ENCODE results near the gene PARP9.
A peak's percentile ranks its signal among the peaks of the same experiment; 100 is the strongest.
"Not testable (repeated sequence)": the region's sequence is repeated elsewhere in the genome, so short reads cannot be mapped to it uniquely, and the experiment has no call there.

PARP9 gene

DNA sequence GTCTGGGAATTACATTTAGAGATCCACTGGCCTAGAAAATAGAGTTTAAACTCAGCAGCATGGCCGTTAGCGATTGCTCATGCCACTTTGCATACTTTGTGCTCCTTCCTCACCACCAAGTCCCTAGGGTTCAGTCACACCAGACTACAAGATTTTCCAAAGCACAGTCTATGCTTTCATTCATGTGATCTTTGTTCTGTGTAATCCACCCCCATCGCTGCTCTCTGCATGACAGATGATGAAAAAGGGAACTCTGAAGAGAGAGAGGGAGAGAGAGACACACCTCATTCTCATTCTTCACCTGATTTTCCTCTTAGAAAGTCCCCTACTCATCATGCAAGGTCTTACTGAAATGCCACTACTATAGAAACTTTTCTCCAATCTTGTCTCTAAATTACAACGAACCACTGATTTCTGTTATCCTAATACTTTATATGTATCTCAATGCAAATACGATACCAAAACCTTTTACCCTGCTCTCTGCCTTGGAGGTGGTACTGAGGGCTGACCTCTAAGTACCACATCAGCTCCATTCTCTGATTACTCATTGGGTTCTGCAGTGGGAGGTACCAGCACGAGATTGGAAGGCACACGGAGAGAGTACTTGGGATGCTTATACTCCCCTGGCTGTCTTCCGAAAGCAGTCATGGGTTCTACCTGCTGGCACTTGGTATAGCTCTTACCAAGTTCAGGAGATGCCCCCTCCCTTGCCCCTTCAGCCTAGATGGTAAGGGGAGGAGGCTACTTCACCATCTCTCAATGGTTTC lies 12.3 kb upstream of the PARP9 start:
- no peak for DNase-seq (ENCODE audit: low spot score)

DNA sequence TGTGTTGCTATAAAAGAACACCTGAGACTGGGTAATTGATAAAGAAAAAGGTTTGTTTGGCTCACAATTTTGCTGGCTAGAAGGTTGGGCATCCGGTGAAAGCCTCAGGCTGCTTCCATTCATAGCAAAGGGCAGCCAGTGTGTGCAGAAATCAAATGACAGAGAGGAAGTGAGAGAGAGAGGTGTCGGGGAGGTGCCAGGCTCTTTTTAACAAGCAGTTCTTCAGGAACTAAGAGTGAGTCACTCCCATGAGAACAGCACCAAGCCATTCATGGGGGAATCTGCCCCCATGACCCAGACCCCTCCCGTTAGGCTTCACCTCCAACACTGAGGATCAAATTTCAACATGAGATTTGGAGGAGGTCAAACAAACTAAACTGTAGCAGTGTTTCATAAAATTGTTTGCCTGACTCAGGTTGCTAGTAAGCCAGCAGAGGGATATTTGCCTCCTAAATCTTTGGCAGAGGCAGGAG lies 8.9 kb upstream of the PARP9 start:
- no peak for DNase-seq (ENCODE audit: low spot score)

DNA sequence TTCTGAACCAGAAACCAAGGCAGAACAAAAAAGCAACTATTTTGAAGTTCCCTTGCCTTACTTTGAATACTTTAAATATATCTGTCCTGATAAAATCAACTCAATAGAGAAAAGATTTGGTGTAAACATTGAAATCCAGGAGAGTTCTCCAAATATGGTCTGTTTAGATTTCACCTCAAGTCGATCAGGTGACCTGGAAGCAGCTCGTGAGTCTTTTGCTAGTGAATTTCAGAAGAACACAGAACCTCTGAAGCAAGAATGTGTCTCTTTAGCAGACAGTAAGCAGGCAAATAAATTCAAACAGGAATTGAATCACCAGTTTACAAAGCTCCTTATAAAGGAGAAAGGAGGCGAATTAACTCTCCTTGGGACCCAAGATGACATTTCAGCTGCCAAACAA lies 4.7 kb upstream of the PARP9 start:
- no peak for DNase-seq (ENCODE audit: low spot score)

DNA sequence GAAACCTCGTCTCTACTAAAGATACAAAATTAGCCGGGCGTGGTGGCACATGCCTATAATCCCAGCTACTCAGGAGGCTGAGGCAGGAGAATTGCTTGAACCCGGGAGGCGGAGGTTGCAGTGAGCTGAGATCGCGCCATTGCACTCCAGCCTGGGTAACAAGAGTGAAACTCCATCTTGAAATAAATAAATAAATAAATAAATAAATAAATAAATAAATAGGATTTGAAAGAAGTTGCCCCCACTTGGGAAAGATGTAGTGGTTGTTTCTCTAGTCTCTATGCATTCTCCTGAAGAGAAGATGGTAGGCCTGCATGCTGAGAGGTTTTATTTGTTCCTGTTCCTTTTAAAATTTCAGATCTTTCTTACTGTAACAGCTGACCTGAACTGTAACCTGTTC lies 4.0 kb upstream of the PARP9 start:
- DNase-seq (ENCODE audit: low spot score), result not testable (repeated sequence)

DNA sequence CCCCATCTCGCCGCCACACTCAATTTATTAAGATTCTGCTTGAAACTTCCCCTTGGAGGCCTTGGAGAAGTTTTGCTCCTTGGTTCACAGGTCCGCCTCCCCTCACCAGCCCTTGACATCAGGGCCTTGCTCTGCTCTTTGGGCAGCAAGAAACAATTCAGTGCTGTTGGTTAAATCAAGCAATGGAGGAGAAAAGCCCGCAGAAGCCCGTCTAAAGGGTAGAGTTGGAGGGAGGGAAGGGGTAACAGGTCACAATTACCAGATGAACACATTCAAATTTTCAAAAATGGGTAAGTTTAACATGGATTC lies 429 bp downstream of the PARP9 start:
- DNase-seq (ENCODE audit: low spot score), result no peak

DNA sequence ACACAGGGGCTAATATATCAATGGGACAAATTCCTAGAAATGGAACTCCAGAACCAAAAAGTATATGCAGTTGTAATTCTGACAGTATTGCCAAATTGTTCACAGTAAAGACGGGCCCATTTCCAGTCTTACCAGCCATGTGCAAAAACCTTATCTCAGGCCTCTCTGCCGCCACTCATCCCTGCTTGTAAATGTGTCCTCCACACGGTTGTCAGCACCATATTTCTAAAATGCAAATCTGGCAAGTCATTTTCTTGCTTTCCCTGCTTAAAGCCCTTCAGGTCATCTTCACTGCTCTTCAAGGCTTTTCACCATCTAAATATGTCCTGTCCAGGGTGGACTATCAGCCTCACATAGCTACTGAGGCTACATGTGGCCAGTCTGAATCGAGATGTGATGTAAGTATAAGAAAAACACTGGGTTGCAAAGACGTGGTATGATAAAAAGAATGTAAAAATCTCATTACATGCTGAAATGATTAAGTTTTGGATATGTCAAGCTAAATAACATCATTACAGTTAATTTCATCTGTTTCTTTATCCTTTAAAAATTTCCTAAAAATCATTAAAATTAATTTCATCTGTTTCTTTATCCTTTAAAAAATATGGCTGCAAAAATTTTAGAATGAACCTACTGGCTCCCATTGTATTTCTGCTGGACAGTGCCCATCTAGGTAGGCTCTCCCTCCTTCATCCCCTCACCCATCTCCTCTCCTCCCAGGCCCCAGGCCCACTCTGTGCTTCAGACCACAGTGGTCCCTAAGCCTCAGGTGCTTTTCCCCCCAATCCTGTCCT lies 980 bp downstream of the PARP9 start:
- DNase-seq (ENCODE audit: low spot score), result no peak

DNA sequence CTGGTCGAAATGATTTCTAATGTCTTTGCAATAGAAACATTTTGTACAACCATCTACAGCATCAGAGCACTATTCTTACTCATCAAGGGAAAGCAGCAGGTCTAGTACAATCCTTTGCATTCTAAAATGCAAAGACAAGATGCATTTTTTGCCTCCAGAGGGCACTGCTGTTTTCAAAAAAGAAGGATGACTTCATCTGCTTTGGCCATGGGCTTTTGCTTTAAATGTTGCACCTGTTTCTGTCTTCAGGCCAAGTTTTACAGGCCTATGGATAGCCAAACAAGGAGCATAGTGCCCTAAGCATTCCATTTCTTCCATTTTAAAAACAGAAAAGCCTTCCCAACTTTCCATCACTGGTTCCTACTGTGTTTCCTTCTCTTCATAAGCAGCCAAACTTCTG lies 3.4 kb downstream of the PARP9 start:
- peak; percentile 53 for DNase-seq (ENCODE audit: low spot score)

DNA sequence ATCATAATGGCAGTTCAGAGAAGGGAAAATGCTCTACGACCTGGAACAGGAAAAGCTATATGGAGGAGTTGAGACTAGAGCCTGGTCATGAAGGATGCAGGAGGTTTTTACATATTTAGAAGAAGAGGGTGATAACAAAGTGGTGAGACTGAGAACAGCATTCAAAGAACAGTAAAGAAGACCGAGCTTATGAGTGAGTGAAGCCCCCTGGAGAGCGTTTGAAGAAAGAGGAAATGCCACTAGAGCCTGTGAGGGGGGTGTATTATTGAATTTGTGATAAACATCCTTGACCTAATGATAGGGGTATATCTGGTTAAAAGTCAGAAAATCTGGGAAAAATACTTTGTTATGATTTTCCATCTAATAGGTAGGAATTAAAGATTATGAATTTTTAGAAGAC lies 4.2 kb downstream of the PARP9 start:
- no peak for DNase-seq (ENCODE audit: low spot score)

DNA sequence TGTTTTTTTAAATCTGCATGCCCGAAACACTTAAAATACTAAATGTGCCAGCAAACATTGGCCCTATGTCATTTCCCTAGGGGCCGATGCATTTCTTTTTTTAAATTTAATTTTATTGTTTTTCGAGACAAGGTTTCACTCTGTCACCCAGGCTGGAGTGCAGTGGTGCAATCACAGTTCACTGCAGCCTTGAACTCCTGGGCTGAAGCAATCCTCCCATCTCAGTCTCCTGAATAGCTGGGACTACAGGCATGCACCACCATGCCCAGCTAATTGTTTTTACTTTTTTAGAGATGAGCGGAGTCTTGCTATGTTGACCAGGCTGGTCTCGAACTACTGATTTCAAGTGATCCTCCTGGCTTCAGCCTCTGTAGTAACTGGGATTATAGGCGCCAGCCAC lies 5.5 kb downstream of the PARP9 start:
- no peak for DNase-seq (ENCODE audit: low spot score)

DNA sequence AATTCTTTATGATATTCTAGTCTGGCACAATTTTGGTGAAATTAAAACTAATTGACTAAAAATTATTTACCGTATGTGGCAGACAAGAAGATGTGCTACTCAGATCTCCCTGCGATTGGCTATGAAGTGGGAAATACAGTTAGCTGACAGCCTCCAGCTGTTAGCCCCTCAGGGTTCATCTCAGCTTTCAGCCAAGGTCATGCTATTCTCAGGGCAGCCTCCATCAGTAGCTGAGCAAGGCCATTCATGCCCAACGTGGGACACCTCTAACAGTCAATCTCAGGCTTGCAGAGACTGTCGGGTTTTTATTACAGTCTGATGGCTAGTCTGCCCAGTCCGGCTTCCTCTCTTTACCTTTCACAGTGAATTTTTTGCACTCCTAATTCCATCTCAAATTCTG lies 6.7 kb downstream of the PARP9 start:
- DNase-seq (ENCODE audit: low spot score), result no peak

DNA sequence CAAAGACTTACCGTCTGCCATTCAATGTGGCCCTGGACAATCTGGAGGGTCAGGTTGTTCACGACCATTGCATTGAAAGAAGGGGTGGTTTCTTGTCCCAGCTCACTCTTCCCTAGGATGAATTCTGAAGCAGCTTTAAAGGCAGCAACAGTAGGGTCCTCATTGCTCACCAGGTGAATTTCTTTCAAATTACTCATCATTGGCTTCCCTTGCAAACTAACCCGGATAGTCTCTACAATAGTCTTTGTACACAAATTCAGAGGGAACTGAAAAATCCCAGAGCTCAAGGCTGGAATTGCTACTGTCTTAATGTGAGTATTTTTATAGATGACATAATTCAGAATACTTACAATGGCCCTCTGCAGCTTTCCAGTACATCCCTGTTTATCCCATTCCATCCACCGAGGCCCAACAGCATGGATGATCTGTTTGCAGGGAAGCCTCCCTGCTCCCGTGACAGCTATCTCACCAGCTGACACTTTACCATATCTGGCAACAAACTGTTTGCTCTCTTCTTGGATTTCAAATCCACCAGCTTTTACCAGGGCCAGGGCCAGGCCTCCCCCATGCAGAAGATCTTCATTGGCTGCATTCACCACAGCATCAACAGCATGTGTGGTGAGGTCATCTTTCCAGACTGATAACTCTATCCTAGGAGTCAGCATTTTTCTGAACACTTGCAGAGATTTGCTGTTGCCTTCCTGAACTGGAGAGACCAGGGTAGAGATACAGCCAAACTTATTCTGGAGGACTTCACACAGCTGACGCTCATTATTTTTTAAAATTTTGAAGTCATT lies 8.6 kb downstream of the PARP9 start:
- no peak for DNase-seq (ENCODE audit: low spot score)

DNA sequence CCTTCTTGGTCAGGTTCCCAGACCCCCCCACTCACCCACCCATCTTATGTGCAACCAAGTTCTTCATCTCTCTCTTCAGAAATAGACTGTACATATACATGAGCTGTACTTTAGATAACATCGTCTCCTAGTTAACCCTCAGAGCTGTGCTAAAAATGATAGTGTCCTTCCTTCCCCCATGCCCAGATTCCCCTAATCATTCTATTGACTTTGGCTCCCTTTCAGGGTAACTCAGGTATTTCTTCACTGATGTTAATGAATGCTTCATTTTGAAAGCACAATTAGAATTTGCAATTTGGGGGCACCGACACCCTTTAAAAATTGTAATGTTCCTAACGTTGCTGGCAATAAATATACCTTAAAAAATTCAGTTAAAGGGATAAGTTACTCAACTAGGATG lies 10.9 kb downstream of the PARP9 start:
- no peak for DNase-seq (ENCODE audit: low spot score)

DNA sequence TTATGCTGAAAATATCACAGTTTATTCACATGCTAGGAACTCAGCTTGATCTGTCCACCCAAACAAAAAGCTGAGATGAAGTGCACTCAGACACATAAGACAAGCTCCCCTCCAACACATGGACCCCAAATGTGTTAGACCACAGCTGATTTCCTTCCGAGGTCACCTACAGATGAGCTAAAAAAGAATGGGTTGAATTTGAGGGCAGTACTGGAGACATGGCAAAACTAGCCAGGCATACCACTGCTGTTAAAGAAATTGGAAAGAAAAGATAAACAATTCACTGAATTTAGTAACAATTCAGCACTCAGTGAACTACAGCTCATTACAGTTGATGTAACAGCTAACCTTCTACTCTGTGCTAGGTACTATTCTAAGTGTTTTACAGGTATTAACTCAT lies 15.5 kb downstream of the PARP9 start:
- no peak for DNase-seq (ENCODE audit: low spot score)

DNA sequence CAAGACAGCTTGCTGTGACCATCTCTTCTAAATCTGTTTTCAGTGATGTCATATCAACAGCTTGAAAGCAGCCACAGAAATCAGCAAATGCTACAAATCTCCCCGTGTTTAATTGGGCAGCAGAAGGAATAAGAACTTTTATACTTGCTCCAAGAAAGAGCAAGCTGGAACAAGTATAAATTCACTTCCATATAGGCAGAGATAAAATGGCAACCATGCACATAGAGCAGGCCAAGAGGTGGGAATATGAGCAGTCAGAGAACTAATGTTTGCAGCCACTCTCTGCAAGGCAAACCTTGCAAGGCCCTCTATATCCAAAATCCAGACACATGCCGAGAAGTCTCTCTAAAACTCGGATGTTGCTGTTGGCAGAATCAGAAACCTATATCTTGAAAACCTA lies 16.0 kb downstream of the PARP9 start:
- DNase-seq (ENCODE audit: low spot score), result no peak

DNA sequence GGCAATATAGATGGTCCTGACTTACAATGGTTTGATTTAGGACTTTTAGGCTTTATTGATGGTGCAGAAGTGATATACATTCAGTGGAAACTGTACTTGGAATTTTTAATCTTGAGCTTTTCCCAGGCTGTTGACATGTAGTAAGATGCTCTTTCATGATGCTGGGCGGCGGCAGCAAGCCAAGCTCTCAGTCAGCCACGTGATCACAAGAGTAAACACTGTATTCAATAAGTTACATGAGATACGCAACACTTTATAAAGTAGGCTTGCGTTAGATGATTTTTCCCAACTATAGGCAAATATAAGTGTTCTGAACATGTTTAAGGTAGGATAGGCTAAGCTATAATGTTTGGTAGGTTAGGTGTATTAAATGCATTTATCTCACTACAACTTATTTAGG lies 17.9 kb downstream of the PARP9 start:
- no peak for DNase-seq (ENCODE audit: low spot score)

DNA sequence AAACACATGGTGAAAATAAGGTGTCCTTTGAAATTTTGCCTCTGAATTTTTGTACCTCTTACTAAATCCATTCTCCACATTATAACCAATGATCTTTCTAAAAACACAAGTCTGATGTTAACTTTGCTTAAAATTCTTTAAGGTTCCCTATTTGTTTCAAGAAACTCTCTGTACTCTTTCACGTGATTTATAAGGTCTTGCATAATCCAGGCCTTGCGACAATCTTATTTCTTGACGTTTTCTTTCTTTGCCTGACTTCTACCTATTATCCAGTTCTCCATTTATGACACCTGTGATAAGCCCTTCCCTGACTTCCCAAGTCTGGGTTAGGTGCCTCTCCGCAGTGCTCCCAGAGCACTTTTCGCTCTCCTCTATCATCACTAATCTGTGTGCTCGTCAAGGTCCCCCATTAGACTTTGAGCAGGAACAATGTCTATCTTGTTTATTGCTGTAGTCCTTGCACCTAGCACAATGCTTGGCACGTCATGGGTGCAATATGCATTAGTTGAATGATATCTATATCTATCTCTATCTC lies 25.1 kb downstream of the PARP9 start:
- DNase-seq (ENCODE audit: low spot score), result no peak

DNA sequence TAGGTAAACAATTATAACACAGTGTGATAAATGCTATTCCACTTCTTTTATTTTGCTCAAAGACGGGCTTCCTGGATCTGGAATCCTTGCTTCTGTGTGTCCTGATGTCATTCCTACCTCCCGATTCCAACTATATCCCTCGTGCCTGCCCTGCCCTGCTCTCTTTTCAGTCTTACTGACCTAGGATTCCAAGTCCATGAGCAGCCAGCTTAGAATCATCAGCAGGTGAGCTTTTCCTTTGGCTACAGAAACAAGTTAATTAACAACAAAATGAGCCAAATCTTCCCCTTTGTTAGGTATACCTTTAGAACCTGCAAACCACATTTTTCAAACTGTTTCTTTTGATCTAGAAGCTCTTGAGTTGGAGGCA lies 27.5 kb downstream of the PARP9 start:
- DNase-seq (ENCODE audit: low spot score), result no peak

DNA sequence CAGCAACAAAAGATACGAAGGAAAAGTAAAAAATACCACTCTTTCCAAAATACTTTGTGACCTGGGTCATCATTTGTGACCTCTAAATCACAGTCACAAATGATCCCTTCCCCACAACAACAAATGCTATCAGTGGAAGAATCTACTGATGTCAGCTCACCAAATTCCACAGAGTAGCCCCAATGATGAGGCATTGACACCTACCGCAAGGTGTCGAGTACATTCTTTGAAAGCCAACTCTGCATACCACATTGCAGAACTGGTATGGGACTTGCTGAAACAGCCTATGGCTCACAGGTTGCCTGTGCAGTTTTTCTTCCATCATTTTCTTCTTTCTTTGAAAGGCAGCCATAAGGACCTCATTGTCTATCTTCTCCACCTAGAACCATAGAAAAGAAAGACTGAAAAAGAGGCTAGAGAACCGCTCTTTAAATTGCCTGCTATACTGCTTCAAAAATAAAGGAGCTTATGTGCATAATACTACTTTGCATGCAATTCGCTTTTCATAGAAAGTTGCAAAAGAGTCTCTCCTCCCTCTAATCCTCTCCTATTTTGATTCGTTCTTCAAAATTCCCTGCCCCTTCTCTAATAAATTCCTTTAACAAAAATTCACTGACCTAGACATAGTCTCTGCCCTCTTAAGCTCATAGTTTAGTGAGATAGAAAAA lies 28.0 kb downstream of the PARP9 start:
- DNase-seq (ENCODE audit: low spot score), result no peak

DNA sequence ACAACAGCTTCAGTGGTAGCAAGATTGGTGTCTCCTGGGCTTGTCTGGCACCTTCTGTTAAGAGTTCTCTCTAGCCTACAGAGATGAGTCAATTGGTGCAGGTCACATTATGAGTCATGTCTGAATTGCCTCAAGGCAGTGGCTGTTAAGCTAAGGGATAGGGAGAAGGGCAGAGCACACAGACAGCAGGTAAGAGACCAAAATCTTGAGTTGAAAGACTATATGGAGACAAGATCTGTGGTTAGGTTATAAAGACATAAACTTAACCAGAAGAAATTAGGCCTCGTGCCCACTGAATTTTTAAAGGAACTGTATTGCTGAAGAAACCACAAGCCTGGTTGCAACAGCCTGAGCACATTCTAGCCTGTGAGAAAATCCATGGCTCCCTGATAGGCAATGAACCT lies 30.2 kb downstream of the PARP9 start:
- no peak for DNase-seq (ENCODE audit: low spot score)

DNA sequence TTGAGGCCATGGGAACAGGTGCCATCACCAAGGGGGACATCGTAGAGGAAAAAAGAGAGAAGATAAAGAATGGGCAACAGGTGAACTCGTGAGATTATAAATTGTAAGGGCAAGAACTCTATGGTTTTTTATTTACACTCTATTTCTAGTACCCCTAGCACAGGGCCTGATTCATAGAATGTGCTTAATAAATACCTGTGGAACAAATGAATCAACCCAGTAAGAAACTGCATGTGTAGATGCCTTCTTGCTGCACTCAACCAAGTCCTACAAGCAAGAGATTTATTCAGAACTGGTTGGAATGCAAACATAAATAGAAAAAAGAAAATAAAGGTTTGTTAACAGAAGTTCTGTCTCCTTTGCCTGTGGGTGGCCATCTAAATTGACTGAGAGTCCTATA lies 30.6 kb downstream of the PARP9 start:
- DNase-seq (ENCODE audit: low spot score), result no peak

DNA sequence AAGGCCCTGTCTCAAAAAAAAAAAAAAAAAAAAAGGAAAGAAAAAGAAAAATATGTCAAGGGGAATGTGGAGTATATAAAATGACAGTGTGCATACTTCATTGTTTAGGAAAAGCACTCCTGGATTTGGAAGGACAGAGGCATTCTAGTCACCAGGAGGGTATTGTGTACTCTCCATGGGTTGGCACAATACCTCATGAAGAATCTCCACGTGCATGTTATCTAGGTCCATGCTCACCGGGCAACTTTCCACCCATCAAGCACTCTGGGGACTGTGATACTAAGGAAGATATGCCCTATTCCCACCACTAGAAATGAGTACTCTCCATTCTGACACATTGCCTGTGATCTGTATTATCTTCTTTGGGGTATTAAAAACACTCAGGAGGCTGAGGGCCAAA lies 33.9 kb downstream of the PARP9 start:
- no peak for DNase-seq (ENCODE audit: low spot score)

DNA sequence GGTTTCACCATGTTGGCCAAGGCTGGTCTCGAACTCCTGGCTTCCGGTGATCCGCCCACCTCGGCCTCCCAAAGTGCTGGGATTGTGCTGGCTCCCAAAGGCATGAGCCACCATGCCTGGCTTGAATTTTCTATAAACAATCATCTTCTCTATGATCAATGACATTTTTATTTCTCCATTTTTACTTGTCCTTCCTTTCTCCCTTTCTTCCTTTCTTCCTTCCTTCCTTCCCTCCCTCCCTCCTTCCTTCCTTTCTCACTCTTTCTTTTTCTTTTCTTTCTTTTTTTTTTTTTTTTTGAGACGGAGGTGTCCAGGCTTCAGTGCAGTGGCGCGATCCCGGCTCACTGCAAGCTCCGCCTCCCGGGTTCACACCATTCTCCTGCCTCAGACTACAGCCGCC lies 40.8 kb downstream of the PARP9 start:
- DNase-seq (ENCODE audit: low spot score), result no peak
